Stimulated activated CD4-positive, alpha-beta T cell treated with anti-CD3 and anti-CD28 coated beads, TNF-alpha, amount 100 ng/mL, for 48 hours (primary cell): ENCODE results near the gene MOV10.
"Not testable (repeated sequence)": the region's sequence is repeated elsewhere in the genome, so short reads cannot be mapped to it uniquely, and the experiment has no call there.

Experiments
- DNase-seq, 3 donors: peaks; one replicate each; pipeline ENCODE4 v3.0.0-alpha.2; 2020; ENCODE audit warnings: low read depth in 3 of 3

MOV10 gene

GRCh38 chr1:112714313-112715263 is 40.1 kb downstream of the MOV10 start:
- no peak for DNase-seq

- peak; percentile 91 to 96 (median 91) for DNase-seq
Measured at GRCh38 chr1:112715264-112716053, 41.0 kb downstream of the MOV10 start, which contains the start of gene PPM1J. Gene PPM1J (minus strand): TSS chr1:112715332. CDS start chr1:112715301, 31 bp downstream.

- peak in 2 of 3 donors; percentile 67 to 77 for DNase-seq
Measured at GRCh38 chr1:112716133-112716720, 41.8 kb downstream of the MOV10 start.

- no peak for DNase-seq
Measured at GRCh38 chr1:112717263-112717873, 42.9 kb downstream of the MOV10 start.

GRCh38 chr1:112718691-112719418 is 44.4 kb downstream of the MOV10 start:
- DNase-seq, result peak in 2 of 3 donors; percentile 63 to 75

- DNase-seq, result no peak
Measured at GRCh38 chr1:112719706-112720105, 45.2 kb downstream of the MOV10 start.

- DNase-seq, result no peak
Measured at GRCh38 chr1:112720800-112721199, 46.3 kb downstream of the MOV10 start.

GRCh38 chr1:112721294-112721693 is 46.8 kb downstream of the MOV10 start:
- not testable (repeated sequence) for DNase-seq

GRCh38 chr1:112721966-112722524 is 47.6 kb downstream of the MOV10 start:
- DNase-seq, result no peak

- DNase-seq, result no peak
Measured at GRCh38 chr1:112722601-112723510, 48.4 kb downstream of the MOV10 start.

- no peak for DNase-seq
Measured at GRCh38 chr1:112723511-112723839, 49.0 kb downstream of the MOV10 start.

- DNase-seq, result not testable (repeated sequence)
Measured at GRCh38 chr1:112724240-112724639, 49.8 kb downstream of the MOV10 start.

GRCh38 chr1:112727716-112728115 is 53.3 kb downstream of the MOV10 start:
- no peak for DNase-seq

GRCh38 chr1:112728306-112728971 is 54.0 kb downstream of the MOV10 start:
- DNase-seq, result not testable (repeated sequence)

GRCh38 chr1:112729011-112729410 is 54.6 kb downstream of the MOV10 start:
- DNase-seq, result not testable (repeated sequence)

- no peak for DNase-seq
Measured at GRCh38 chr1:112729909-112730308, 55.5 kb downstream of the MOV10 start.

GRCh38 chr1:112731451-112731850 is 57.0 kb downstream of the MOV10 start:
- DNase-seq, result no peak

GRCh38 chr1:112735752-112736151 is 61.3 kb downstream of the MOV10 start:
- no peak for DNase-seq

GRCh38 chr1:112737573-112737972 is 63.1 kb downstream of the MOV10 start:
- DNase-seq, result no peak
